GM03348 (cell line): Measurements from ENCODE around the gene ZNF282.

Experiments used
- DNase-seq: peaks from one replicate; pipeline ENCODE4 v3.0.0; 2012; ENCODE audit warnings: low spot score

The ZNF282 gene

DNA sequence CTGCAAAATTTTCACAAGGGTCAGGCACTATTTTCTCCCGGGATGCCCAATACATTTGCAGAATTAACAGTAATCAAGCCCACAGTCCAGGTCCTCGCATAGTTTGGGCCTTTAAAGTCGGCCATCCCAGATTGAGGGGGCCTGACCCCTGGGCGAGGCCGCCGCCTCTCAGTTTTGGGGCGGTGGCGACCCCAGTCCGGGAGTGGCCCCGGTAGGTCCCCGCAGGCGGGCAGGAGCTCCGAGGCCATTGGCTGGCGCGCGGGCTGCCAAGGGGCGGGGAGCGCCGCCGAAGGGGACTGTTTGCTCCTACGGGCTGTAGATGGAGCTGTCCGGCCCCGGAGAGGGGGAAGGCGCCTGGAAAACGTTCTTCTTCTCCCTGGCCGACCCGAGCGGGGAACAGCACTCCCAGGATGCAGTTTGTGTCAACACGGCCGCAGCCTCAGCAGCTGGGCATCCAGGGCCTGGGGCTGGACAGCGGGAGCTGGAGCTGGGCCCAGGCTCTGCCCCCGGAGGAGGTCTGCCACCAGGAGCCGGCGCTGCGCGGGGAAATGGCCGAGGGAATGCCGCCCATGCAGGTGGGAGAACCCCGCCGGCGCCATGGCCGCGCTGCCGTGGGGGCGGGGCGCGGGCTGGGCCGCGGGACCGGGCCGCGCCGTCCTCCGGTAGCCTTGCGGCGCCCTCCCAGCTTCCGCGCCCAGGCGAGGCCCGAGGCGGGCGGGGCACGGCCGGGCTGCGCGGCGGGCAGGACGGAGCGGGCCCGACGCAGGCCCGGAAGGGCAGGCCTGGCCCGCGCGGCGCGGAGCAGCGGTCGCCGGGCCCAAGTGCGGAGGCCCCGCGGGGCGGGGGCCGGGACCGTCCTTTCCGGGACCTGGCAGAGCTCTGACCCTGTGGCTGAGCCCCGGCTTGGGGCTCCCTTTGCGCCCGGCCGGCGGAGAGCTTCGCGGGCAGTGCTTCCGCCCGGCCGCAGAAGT lies at the start of gene ZNF282:
ZNF282 (plus strand) TSS at position 367 of the 971 bp plus-strand sequence; CDS start at position 411, 44 bp downstream.
- DNase-seq = peak; percentile 99

DNA sequence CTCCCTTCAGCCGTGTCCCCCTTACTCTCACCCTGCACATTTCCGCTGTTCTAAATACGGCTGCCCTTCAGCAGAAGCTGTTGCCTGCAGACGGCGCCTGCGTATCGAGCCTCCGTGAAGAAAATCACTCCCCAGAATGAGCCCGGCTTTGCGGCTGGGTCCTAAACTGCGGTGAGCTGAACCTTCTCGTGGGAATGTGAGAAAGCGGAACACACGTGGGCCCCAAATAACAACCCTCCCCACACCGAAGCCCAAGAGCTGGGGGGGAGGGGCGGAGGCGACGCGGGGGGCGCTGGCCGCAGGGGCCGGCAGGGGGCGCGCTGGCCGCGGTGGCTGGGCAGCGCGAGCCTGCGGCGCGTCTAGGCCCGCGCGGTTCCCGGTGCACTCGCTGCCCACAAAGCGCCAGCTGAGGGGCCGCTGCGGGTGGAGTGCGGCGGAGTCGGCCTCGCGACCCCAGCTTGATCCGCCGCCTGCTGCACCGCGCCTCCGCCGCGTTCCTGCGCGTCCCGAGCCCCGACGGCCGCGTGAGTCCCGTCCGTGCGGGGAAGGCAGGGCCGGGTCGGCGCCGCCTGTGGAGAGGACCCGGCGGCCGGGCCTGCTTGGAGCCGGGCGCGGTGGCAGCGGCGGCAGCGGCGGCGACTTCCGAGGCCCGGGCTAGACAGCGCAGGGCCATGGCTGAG lies 48.1 kb upstream of the ZNF282 start, which contains the start of gene ZNF398:
ZNF398 (plus strand) TSS at position 382 of the 680 bp plus-strand sequence; CDS start at position 672, 290 bp downstream.
- DNase-seq = peak; percentile 98

DNA sequence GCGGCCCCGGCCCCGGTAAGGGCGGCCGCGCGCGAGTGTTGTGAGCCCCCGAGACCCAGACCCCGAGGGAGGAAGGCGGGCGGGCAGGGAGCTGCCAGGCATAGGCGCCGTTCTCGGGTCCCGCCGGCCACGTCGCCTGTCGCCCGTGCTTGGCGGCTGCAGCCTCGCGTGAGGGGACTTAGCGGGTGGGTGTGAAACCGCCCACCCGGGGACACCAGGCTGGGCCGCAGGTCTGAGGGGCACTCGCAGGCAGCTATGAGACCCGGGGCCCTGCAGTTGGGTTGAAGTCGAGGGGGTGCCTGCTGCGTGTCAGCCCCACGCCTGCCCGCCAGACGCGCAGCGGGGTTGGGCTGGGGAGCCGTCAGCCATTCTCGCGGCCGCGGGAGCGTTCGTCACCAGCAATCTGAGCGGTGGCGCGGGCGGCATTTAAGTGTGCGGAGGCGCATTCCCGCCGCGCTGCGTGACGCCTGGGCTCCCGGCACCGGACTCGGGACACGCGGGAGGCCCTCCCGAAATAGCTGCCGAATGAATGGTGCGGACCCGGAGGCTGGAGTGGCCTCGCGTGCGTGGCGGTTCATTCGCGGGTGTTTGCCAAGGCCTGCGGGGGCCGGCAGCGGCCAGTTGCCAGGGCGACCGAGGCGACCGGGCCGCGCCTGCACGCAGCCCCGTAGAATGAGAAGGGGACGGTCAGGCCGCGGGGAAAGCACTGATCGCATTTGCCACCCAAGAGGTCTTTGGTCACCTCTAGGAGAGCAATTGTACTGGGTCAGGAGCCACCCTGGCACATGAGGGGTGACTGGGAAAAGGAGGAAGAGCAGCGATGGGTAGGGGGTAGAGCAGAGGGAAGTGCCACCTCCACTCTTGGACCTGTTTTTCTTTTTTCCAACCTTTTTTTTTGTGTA lies 47.3 kb upstream of the ZNF282 start:
- DNase-seq = peak; percentile 84

DNA sequence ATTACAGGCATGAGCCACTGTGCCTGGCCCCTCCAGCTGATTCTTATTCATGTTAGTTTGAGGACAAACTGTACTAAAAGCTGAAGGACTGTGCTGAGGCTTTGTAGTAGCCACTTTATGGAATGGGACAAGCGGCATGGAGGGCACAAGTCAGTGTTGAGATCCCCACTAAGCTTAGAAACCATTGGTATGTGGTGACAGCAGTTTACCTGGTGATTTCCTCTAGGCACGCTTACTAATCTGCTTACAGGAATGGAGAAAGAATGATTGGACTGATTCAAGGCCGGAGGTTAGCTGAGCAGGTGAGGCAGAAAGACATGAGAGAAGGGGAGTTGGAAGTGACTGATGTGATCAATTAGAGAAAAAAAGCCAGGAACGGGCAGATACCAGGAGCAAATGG lies 44.4 kb upstream of the ZNF282 start:
- no peak for DNase-seq

DNA sequence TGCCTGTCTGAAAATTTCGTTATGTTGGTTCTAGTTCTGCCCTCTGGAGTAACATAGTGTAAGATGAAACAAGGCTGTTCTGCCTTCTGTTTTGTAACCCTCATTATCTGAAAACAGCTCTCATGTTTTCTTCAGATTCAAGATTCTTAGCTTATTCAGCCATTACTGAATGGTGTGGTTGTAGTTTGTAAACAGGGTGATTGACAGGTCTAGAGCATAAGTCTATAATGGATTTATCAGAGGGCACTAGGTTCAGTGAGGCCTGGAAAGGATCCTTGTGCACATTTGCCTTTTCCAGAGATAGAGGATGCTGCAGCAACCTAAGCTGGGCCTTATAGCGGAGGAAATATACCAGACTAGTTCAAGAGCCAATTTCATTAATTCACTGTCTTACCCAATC lies 42.0 kb upstream of the ZNF282 start:
- no peak for DNase-seq

DNA sequence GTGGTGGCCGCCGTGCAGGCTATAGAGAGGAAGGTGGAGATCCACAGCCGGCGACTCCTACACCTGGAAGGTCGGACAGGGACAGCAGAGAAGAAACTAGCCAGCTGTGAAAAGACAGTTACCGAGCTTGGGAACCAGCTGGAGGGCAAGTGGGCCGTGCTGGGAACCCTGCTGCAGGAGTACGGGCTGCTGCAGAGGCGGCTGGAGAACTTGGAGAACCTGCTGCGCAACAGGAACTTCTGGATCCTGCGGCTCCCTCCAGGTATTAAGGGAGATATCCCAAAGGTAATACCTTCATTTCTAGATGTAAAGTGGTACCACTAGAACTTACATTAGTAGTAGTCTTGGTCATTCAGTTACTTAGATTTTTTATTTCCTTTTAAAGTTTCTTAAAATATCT lies 41.3 kb upstream of the ZNF282 start:
- DNase-seq = no peak

DNA sequence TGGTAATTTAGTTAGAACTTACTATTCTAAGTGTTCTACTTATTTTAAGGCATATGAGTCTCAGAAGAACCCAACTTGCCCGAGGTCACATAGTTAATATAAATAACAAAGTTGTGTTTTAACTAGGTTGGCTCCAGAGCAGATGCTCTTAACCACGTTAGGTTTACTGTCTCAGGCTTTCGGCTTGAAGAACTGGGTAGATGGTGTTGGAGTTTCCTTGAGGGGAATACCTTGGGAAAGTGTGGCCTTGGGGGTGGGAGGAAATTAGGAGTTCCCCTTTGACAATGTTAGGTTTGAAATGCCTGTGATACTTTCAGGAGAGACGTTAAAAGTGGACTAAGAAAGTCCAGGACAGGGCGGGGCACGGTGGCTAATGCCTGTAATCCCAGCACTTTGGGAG lies 38.4 kb upstream of the ZNF282 start:
- DNase-seq = no peak

DNA sequence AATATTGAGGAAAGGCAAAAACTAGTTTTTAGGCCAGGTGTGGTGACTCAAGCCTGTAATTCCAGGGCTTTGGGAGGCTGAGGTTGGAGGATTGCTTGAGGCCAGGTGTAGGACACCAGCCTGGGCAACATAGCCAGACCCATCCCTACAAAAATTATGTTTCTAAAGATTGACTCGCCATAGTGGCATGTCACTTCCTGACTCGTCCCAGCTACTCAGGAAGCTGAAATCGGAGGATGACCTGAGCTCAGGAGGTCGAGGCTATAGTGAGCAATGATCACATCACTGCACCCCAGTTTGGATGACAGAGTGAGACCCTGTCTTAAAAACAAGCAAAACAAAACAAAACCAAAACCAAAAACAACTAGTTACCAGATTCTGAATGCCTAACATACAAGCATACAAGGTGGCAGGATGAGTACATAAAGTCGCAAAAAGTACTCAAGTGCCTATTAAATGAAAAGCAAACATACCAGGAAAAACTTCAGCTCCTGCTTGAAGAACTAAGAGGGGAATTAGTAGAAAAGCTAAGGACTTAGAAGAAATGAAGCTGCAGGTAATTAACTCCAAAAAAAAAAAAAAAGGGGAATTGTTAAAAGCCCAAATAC lies 34.0 kb upstream of the ZNF282 start:
- no peak for DNase-seq

DNA sequence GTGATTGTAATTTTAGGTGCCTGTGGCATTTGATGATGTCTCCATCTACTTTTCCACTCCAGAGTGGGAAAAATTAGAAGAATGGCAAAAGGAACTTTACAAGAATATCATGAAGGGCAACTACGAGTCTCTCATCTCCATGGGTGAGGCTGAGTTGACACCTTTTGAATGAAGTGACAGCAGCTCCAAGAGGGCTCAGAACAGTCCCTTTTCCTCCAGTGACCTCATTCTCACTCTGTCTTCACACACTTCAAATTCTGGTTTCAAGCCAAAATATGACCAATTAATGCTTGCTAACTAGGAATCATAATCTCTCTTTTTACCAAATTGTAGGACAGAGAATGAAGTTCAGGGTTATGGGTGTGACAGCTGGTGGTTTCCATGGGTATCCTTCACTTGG lies 29.2 kb upstream of the ZNF282 start:
- DNase-seq = no peak

DNA sequence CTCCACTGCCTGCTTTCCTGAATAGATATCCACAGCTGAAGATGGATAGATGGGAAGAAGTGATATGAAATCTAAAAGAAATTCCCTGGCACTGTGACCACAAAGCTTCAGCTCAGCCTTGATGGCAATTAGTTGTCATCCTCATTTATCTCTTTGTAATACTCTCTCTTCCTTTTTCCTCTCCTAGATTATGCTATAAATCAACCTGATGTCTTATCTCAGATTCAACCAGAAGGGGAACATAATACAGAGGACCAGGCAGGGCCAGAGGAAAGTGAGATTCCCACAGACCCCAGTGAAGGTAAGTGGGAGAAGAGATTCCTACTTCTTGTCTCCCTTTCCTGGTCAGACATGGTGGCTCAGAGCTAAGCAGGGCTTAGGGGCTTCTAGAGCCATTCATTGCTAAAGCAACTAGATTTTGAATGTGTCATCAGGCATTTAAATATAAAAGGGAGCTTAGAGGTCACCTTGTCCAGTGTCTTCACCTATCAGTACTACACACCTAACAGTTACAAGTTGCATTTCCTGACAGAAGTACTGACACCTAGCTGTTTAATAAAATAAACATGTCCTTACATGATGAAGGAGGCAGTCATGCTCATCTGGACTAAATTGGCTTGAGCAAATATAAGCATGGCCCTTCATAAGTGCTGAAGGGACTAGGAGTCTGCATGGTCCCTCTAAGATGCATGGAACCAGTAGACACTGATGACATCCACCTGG lies 28.6 kb upstream of the ZNF282 start:
- DNase-seq = no peak

DNA sequence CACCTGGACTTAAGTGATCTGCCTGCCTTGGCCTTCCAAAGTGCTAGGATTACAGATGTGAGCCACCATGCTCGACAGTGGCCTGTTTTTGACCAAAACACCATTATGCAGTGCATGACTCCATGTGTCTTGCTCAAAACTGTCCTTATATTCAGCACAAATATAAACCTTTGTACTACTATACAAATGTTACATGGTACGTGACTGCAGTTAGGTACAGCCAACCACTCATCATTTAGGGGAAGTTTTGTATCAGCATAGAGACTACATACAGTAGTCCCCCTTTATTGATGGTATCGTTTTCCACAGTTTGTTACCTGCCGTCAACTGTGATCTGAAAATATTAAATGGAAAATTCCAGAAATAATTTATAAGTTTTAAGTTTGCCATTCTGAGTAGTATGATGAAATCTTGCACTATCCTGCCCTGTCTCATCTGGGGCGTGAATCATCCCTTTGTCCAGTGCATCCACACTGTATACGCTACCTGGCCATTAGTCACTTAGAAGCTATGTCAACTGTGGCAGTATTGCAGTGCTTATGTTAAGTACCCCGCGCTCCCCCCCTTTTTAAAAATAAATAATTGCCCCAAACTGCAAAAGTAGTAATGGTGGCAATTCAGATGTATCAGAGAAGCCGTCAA lies 23.3 kb upstream of the ZNF282 start:
- no peak for DNase-seq

DNA sequence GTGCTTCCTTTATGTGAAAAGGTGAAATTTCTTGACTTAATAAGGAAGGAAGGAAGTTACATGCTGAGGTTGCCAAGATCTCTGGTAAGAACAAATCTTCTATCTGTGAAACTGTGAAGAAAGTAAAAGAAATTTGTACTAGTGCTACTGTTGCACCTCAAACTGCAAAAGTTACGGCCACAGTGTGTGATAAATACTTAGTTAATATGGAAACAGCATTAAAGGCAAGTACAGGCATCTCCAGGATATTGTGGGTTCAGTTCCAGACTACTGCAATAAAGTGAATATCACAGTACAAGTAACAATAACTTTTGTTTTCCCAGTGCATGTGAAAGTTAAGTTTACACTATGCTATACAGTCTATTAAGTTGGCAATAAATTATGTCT lies 22.8 kb upstream of the ZNF282 start:
- no peak for DNase-seq

DNA sequence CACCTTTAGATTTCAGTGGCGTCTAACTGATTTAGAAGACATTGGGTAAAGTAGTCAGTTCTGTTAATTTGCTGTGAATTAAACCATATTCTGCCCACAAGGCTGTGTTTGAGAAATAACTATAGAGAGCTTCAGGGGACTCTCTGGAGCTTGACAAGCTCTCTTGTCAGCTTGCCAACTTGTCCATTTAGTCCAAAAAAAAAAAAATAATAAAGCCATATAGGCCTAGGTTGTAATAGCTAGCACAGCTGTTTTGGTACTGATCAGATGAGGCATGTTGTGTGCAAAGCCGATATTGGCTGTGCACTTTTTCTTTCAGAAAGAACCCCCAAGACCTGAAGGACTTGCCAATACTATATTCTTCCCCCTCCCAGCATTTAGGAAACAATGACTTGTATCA lies 20.2 kb upstream of the ZNF282 start:
- no peak for DNase-seq

DNA sequence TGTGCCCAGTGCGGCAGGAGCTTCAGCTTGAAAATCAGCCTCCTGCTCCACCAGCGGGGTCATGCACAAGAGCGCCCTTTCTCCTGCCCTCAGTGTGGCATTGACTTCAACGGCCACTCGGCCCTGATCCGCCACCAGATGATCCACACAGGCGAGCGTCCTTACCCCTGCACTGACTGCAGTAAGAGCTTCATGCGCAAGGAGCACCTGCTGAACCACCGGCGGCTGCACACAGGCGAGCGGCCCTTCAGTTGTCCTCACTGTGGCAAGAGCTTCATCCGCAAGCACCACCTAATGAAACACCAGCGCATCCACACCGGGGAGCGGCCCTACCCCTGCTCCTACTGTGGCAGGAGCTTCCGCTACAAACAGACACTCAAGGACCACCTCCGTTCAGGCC lies 16.1 kb upstream of the ZNF282 start:
- DNase-seq = no peak

DNA sequence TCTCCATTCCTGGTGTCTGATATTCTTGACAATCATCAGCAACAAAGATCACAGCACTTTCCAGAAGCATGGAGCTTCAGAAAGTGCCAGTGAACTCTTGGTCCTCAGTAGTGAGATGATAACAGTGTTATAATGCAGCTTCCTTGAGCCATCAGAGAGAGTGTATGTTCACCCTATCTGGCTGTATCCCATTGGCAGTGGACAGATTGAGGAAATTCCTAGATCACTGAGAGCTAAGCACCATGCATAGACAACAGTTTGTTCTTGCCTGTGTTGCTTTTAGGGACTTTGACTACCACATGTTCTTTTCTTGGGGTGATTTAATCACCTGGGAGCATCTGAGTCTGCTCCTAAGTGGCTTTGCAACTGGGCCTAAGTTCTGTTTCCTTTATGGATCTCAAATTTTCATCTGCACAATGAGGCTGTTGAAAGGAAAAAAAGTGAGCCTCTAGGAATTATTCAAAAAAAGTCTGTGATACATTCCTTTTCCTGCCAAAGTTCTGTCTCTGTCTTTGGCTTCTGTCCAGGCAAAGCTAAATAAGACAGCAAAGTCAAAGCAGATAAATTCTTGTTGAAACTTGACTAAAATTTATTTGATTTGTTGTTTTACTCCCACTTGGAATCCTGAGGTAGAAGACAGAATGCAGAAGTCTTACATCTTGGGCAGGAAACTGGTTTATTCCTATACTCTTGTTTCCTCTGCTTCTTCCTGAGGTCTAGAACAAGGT lies 14.5 kb upstream of the ZNF282 start:
- DNase-seq = no peak

DNA sequence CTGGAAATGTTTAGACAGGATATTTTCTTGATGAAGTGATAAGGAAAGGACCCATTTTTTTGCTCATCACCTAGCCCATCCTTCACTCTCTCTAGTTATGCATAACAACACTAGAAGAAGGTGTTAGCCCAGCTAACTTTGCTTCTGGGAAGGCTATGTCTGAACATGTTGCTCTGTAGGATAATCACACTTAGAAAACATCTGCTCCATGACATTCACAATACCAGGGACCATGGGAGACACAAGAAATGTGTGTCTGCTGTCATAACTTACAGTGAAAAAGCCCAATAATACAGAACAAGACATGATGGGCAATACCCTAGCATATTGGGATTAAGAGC lies 13.9 kb upstream of the ZNF282 start:
- no peak for DNase-seq

DNA sequence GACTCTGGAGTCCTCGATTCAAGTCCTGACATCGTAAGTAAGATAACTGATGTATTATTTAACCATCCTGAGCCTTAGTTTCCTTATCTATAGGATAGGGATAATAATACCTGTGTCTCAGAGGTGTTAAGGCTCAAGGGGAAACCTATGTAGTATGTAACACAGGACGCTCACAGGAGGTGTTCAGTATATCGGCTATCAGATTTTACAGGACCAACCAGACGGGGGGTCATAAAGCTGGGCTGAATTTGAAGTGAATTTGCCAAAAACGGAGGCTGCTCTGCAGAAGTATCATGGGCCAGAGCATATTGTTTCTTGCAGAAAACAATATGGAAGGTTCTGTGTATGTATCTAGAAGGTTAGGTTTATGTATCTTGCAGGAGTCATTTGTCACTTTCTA lies 11.1 kb upstream of the ZNF282 start:
- no peak for DNase-seq

DNA sequence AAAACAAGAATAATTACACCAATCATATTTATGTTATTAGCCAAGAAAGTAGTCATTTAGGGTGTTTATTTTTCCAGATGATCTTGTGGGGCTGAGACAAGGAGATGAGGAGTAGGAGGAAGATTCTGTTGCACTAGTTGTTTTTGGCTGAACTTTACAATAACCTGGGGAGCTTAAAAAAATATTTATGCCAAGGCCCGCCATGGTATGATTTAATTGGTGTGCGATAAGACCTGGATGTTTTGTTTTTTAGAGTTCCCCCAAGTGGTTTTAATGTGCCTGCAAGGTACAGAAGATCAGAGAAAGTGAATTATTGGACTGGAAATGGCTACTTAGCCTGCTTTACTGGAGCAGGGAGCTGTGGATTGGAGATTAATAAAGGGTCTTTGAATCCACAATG lies 7.1 kb upstream of the ZNF282 start:
- DNase-seq = no peak

DNA sequence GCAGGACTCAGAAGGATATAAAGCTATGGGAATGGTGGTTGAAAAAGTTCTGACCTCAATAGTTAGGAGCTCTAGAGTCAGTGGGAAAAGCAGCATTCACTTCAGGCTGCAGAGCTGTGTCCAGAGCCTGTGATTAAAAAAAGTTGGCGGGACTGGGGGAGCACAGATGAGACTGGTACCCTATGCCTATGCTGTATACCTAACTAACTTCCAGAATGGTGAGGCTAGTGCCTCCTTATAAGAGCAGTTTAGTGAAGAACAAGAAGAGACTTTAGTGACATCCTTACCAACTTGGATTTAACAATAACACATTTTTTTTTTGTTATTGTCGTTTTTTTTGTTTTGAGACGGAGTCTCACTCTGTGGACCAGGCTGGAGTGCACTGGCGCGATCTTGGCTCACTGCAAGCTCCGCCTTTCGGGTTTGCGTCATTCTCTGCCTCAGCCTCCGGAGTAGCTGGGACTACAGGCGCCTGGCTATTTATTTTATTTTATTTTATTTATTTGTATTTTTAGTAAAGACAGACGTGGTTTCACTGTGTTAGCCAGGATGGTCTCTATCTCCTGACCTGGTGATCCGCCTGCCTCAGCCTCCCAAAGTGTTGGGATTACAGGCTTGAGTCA lies 6.6 kb upstream of the ZNF282 start:
- DNase-seq = no peak

DNA sequence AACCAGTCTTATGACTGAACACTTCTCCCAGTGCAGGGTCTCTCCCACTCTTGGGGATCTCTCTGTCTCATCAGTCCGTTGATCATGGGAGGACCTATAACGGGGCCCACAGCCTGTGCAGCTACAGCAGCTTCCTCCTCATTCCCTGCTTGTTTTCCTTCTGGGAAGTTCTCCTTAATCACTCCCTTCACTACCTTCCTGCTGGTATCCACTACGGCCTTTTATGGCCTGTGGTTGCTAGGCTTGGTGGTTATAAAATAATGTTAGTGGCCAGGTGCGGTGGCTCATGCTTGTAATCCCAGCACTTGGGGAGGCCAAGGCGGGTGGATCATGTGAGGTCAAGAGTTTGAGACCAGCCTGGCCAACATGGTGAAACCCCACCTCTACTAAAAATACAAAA lies 3.5 kb upstream of the ZNF282 start:
- DNase-seq = no peak
